ENCODE results near the gene CLIC5. TPM values are rescaled to one million over a fixed set of nuclear protein-coding genes. Genes with fewer than 3 reads are reported as not detected.

CLIC5 gene
- total and polyA plus RNA-seq, 3 donors from 2014 or later, result 2.7 to 17.1 (median 4.8) TPM

GRCh38 chr6:46010771-46011170, 4.9 kb downstream of the CLIC5 start:
- Histone ChIP-seq H3K36me3 (ENCODE audit: low read depth, missing control alignments) (no peaks in the 10 kb centered on the region), H3K9me3 (no peaks in the 10 kb centered on the region), H3K27me3 (no peaks in the 10 kb centered on the region), H3K4me3 (no peak overlapping the region), H3K4me1 (peaks cover 4% of the 10 kb centered on the region), H3K27ac (no peak overlapping the region)
- 85 to 89% methylated on average over 5 of the region's 5 CpGs for WGBS, 2 donors
- DNase-seq, result no peak
- intact Hi-C loops (cut with DNase I; ENCODE audit: low total_unique reads), result no loop called here
- no peak for TF ChIP-seq POLR2A (IDR thresholded peaks at IDR 0.05)
- TF ChIP-seq CTCF (IDR thresholded peaks at IDR 0.05), result no peak

DNA sequence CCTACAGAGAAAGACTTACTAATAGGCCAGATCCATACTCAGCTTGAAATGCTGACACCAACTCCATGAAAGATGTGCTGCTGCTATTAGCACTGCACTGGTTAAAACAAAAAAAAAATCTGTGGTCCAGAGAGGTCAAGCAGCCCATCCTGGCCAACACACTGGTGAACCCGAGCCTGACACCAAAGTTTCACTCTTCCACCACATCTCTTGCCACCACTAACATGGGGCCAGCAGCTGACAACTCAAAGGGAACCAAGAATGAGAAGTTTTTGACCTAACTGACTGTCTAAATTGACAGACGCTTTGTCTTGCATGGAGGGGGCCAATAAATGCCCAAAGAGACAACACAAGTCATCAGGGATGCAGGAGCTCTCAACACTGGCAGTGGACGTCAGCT, 5.4 kb downstream of the CLIC5 start:
- WGBS, 2 donors, result 85 to 91% methylated on average over 3 of the region's 3 CpGs
- intact Hi-C loops (cut with DNase I; ENCODE audit: low total_unique reads), result no loop called here

GRCh38 chr6:46002264-46002663, 13.4 kb downstream of the CLIC5 start:
- no peak overlapping the region for H3K27ac ChIP-seq
- intact Hi-C loops (cut with DNase I; ENCODE audit: low total_unique reads), result no loop called here
- H3K4me3 ChIP-seq, result no peak overlapping the region
- H3K27me3 ChIP-seq, result no peaks in the 10 kb centered on the region
- TF ChIP-seq CTCF (IDR thresholded peaks at IDR 0.05) (no peak), POLR2A (IDR thresholded peaks at IDR 0.05) (no peak)
- DNase-seq, result no peak
- no peaks in the 10 kb centered on the region for H3K36me3 ChIP-seq (ENCODE audit: low read depth, missing control alignments)
- H3K4me1 ChIP-seq, result no peaks in the 10 kb centered on the region
- WGBS, 2 donors, result 82 to 91% methylated on average over 1 of the region's 1 CpG
- H3K9me3 ChIP-seq, result no peaks in the 10 kb centered on the region

More for the DNA sequence above, 5.4 kb downstream of the CLIC5 start:
- Histone ChIP-seq H3K27ac (no peak overlapping the region), H3K9me3 (no peaks in the 10 kb centered on the region), H3K4me1 (peaks cover 4% of the 10 kb centered on the region), H3K27me3 (no peaks in the 10 kb centered on the region), H3K4me3 (no peak overlapping the region), H3K36me3 (ENCODE audit: low read depth, missing control alignments) (no peaks in the 10 kb centered on the region)
- TF ChIP-seq CTCF (IDR thresholded peaks at IDR 0.05) (no peak), POLR2A (IDR thresholded peaks at IDR 0.05) (no peak)
- no peak for DNase-seq

DNA sequence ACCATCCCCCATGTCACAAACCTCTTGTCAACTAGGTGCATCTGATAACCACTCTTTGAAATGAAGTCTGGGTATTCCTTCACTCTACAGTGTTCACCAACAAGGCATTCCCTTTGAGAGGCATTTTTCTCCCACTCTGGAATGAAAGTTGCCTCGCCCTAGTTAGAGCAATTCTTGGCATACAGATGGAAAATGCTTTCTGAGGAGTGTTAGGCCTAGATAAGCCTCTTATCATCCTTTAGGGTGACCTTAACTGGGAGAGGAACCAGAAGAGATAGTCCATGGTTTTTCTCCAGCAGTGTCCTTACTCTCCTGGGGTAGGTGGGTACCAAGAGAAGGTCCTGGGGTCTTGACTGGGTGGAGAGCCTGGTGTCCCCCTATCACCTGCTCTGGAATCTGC, 14.8 kb downstream of the CLIC5 start:
- H3K27ac ChIP-seq, result no peak overlapping the region
- DNase-seq, result no peak
- H3K4me1 ChIP-seq, result no peaks in the 10 kb centered on the region
- H3K36me3 ChIP-seq (ENCODE audit: low read depth, missing control alignments), result no peaks in the 10 kb centered on the region
- 57 to 66% methylated on average over 1 of the region's 1 CpG for WGBS, 2 donors
- no peaks in the 10 kb centered on the region for H3K27me3 ChIP-seq
- no peak overlapping the region for H3K4me3 ChIP-seq
- intact Hi-C loops (cut with DNase I; ENCODE audit: low total_unique reads), result no loop called here
- no peak for TF ChIP-seq POLR2A (IDR thresholded peaks at IDR 0.05)
- TF ChIP-seq CTCF (IDR thresholded peaks at IDR 0.05), result no peak
- H3K9me3 ChIP-seq, result no peaks in the 10 kb centered on the region

GRCh38 chr6:45998524-45998923, 17.1 kb downstream of the CLIC5 start:
- H3K36me3 ChIP-seq (ENCODE audit: low read depth, missing control alignments), result no peaks in the 10 kb centered on the region
- no peak overlapping the region for H3K4me3 ChIP-seq
- no peaks in the 10 kb centered on the region for H3K4me1 ChIP-seq
- WGBS, 2 donors, result 94 to 95% methylated on average over 2 of the region's 2 CpGs
- no peaks in the 10 kb centered on the region for H3K9me3 ChIP-seq
- no peak for TF ChIP-seq CTCF (IDR thresholded peaks at IDR 0.05)
- TF ChIP-seq POLR2A (IDR thresholded peaks at IDR 0.05), result no peak
- no peaks in the 10 kb centered on the region for H3K27me3 ChIP-seq
- intact Hi-C loops (cut with DNase I; ENCODE audit: low total_unique reads), result no loop called here
- DNase-seq, result no peak
- H3K27ac ChIP-seq, result no peak overlapping the region

All from testis (tissue), 3 donors.